HG02840 (cell line): ENCODE results near the gene C1QTNF5.

Experiments used
- ATAC-seq: cut with Tn5 transposase; IDR thresholded peaks from one replicate; pipeline ENCODE4 v1.9.1; 2021; ENCODE audit warnings: mild to moderate bottlenecking, moderate library complexity, moderate number of reproducible peaks; ENCODE audit not compliant: unreplicated experiment, low FRiP score

C1QTNF5 gene

DNA sequence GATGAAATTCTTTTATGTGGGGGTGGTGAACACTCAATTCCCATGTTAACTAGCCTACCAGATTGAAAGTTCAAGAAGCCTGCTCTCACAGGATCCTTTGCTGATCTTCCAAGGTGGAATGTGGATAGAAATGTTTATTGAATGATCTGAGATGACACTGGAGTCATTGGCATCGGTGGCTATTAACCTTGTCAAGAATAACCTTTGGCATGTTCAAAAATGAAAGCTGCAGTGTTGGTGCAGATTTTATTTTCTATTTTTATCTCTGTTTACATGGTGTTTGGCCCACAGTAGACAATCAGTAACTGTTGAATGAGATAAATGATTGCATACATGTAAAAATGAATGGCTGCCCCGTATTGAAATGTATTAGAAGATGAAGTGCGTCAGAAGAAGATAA, 42.7 kb downstream of the C1QTNF5 start:
- ATAC-seq: no peak

DNA sequence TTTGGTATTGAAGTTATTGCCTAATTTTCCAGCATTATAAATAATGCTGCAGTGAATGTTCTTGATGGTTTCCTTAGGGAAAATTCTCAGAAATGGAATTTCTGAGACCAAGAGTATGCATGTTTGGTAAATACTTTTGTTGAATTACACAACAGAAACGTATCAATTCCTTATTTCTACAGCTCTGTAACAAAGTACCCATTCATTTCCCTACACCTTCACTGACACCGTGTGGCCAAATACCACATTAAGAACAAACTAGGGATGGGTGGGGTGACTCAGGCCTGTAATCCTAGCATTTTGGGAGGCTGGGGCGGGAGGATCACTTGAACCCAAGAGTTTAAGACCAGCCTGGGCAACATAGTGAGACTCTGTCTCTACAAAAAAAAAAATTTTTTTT, 45.5 kb downstream of the C1QTNF5 start:
- no peak for ATAC-seq

DNA sequence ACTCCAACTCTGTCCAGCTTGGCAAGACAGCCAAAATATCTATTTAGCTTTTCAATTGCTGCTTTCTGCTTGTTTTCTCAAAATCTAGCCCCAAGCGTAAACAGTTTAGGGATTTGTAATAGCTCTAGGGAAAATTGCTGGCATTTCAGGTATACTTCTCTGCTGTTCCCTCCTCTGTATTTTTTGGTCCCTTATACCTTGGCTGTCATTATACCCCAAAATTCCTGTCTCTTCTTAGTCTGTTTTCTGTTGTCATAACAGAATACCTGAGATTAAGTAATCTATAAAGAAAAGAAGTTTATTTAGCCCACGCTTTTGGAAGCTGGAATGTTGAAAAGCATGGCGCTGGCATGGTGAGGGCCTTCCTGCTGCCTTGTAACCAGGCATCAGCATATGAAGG, 47.2 kb downstream of the C1QTNF5 start:
- no peak for ATAC-seq

DNA sequence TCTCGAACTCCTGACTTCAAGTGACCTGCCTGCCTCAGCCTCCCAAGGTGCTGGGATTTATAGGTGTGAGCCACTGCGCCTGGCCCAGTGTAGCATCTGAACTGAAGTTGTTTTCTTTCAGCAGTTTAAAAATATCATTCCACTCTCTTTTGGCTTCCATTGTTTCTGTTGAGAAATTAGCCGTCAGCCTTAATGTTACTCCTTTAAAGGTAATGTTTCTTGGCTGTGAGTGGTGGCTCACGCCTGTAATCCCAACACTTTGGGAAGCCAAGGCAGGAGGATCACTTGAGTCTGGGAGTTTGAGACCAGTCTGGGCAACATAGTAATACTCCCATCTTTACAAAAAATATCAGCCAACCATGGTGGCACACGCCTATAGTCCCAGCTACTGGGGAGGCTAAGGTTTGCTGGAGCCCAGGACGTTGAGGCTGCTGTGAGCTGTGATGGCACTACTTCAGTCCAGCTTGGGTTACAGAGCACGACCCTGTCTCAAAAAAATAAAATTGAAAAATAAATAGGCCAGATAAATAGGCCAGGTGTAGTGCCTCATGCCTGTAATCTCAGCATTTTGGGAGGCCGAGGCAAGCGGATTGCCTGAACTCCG, 49.7 kb downstream of the C1QTNF5 start:
- no peak for ATAC-seq
